ENCODE results near the gene SH3BP5L. TPM values are rescaled to one million over a fixed set of nuclear protein-coding genes. Genes with fewer than 3 reads are reported as not detected.

Gene SH3BP5L
- total and polyA plus RNA-seq, 2 of the 13 experiments (the other 11 are each of a cell fraction or from before 2014, with no cell fraction given) = 10.3 to 14.9 TPM

GRCh38 chr1:248828845-248829244 lies 3.1 kb upstream of the SH3BP5L start (continued):
- TF ChIP-seq ARID5B (CRISPR knock-in tag; IDR thresholded peaks at IDR 0.05) (peak; percentile 85), SMAD1 (CRISPR knock-in tag; IDR thresholded peaks at IDR 0.05; ENCODE audit: borderline replicate concordance, low read depth) (no peak), POGZ (CRISPR knock-in tag; IDR thresholded peaks at IDR 0.05) (no peak), ZBTB49 (CRISPR knock-in tag; IDR thresholded peaks at IDR 0.05; ENCODE audit: borderline replicate concordance) (no peak), ZNF7 (CRISPR knock-in tag; IDR thresholded peaks at IDR 0.05) (peak; percentile 62; the same call in 1 of the 2 replicates), FOXA1 (IDR thresholded peaks at IDR 0.05) (no peak), FOXA1 (CRISPR knock-in tag; IDR thresholded peaks at IDR 0.05) (peak; percentile 63), BCL3 (CRISPR knock-in tag; IDR thresholded peaks at IDR 0.05) (no peak), FOXP4 (CRISPR knock-in tag; IDR thresholded peaks at IDR 0.05) (0 out of 2 replicates have a peak, but pooled peaks have one; percentile 24), ZBTB46 (CRISPR knock-in tag; IDR thresholded peaks at IDR 0.05; ENCODE audit: borderline replicate concordance) (no peak), SIX4 (CRISPR knock-in tag; IDR thresholded peaks at IDR 0.05) (peak; percentile 96), ZNF597 (CRISPR knock-in tag; IDR thresholded peaks at IDR 0.05) (no peak), NFE2L2 (IDR thresholded peaks at IDR 0.05; ENCODE audit: low read length) (peak; percentile 28; the same call in 1 of the 2 replicates), POLR2AphosphoS5 (IDR thresholded peaks at IDR 0.05; ENCODE audit: low read depth, low read length) (no peak), SOX5 (CRISPR knock-in tag; IDR thresholded peaks at IDR 0.05; ENCODE audit: borderline replicate concordance) (peak; percentile 73; the same call in 1 of the 2 replicates), SIN3A (IDR thresholded peaks at IDR 0.05; ENCODE audit: borderline replicate concordance, low read depth, low read length) (0 out of 2 replicates have a peak, but pooled peaks have one; percentile 16), ZC3H13 (CRISPR knock-in tag; IDR thresholded peaks at IDR 0.05) (no peak), ATF7 (IDR thresholded peaks at IDR 0.05) (peak; percentile 54; the same call in 1 of the 2 replicates), ATF7 (CRISPR knock-in tag; IDR thresholded peaks at IDR 0.05) (no peak)
